ENCODE data around the gene ABCD3. TPM values are rescaled to one million over a fixed set of nuclear protein-coding genes. Genes with fewer than 3 reads are reported as not detected.
A peak's percentile ranks its signal among the peaks of the same experiment; 100 is the strongest.

Gene ABCD3
- total RNA-seq, 1 donor from 2014 or later, result 76.6 TPM

DNA sequence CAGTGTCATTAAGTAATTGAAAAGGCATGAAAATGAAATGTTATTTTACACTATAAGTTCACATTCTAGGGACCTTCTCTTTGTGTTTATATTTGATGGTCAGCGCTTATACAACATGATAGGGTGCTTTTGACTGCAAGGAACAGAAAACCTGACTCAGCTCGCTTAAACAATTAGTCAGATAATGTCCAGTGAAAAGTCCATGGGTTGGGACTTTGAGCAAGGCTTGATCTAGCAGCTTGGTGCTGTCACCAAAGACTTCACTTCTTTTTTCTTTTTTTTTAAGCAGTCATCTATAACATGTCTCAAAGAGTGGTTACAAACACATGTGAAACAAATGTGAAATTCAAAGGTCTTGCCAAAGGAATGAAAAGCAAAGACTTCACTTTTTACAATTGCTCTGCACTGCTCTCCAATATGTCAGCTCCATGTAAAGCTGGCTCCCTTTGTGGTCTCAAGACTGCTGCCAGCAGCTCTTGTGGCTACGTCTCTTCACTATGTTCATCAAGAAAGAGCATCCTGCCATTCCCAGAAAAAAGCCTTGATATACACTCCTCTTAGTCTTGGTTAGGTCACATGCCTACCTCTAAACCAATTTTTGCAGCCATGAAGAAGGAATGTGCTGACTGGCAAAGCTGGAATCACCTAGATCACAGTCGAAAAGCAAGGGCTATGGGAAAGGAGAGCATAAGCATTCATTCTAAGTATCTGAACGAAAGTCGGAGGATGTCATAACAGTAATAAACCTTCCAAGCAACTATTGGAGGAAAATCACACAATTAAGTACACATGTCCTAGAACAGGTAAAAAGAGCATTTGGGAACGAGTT, 108.2 kb downstream of the ABCD3 start:
- intact Hi-C loops (cut with micrococcal nuclease), result no loop called here
- peaks cover 22% of the 10 kb centered on the region for H3K36me3 ChIP-seq
- no peak for TF ChIP-seq CTCF (IDR thresholded peaks at IDR 0.05; ENCODE audit: borderline replicate concordance)
- DNase-seq, result no peak
- H3K27ac ChIP-seq (replicated peaks), result no peak overlapping the region
- H3K4me1 ChIP-seq, result peaks cover 16% of the 10 kb centered on the region
- no peaks in the 10 kb centered on the region for H3K27me3 ChIP-seq (ENCODE audit: low read depth)
- H3K4me3 ChIP-seq, result no peak overlapping the region
- H3K9me3 ChIP-seq (replicated peaks), result no peaks in the 10 kb centered on the region

- DNase-seq, result no peak
- no peak overlapping the region for H3K4me3 ChIP-seq
- no peak for TF ChIP-seq CTCF (IDR thresholded peaks at IDR 0.05; ENCODE audit: borderline replicate concordance)
- peaks cover 24% of the 10 kb centered on the region for H3K4me1 ChIP-seq
- no peaks in the 10 kb centered on the region for H3K27me3 ChIP-seq (ENCODE audit: low read depth)
- peaks cover 27% of the 10 kb centered on the region for H3K36me3 ChIP-seq
- intact Hi-C loops (cut with micrococcal nuclease), result no loop called here
- peak overlapping the region; percentile 51 for H3K27ac ChIP-seq (replicated peaks)
- H3K9me3 ChIP-seq (replicated peaks), result no peaks in the 10 kb centered on the region
These were observed 109.3 kb downstream of the ABCD3 start for GRCh38 chr1:94527447-94528031.

GRCh38 chr1:94528299-94528698, 110.1 kb downstream of the ABCD3 start:
- Histone ChIP-seq H3K27ac (replicated peaks) (peak overlapping the region; percentile 51), H3K27me3 (ENCODE audit: low read depth) (no peaks in the 10 kb centered on the region), H3K36me3 (peaks cover 32% of the 10 kb centered on the region)

DNA sequence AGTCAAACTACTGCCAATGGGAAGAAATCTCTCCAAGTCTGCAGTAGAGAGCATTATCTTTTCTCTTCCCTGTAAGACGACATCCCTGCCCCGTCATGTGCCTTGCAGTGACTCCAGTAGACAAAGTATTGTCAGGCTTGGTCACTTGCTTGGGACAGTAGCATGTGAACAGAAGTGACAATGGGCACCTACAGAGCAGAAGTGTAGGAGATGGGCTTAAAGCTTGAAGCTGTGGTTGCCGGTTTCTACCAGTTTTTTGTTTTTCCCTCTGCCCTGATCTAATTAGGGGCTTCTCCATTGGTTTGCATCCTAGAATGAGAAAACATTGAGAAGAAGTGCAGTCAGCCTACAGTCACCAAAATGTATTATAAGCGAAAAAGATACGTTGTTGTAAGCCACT, 110.6 kb downstream of the ABCD3 start:
- H3K4me3 ChIP-seq, result no peak overlapping the region
- intact Hi-C loops (cut with micrococcal nuclease), result no loop called here
- no peaks in the 10 kb centered on the region for H3K9me3 ChIP-seq (replicated peaks)
- peak overlapping the region; percentile 51 for H3K27ac ChIP-seq (replicated peaks)
- H3K4me1 ChIP-seq, result peaks cover 28% of the 10 kb centered on the region
- DNase-seq, result no peak
- peaks cover 34% of the 10 kb centered on the region for H3K36me3 ChIP-seq
- no peak for TF ChIP-seq CTCF (IDR thresholded peaks at IDR 0.05; ENCODE audit: borderline replicate concordance)
- no peaks in the 10 kb centered on the region for H3K27me3 ChIP-seq (ENCODE audit: low read depth)

More at GRCh38 chr1:94528299-94528698, 110.1 kb downstream of the ABCD3 start:
- intact Hi-C loops (cut with micrococcal nuclease), result no loop called here
- no peaks in the 10 kb centered on the region for H3K9me3 ChIP-seq (replicated peaks)
- TF ChIP-seq CTCF (IDR thresholded peaks at IDR 0.05; ENCODE audit: borderline replicate concordance), result no peak
- DNase-seq, result no peak
- H3K4me1 ChIP-seq, result peaks cover 28% of the 10 kb centered on the region
- H3K4me3 ChIP-seq, result no peak overlapping the region

GRCh38 chr1:94529416-94529815, 111.2 kb downstream of the ABCD3 start:
- Histone ChIP-seq H3K27me3 (ENCODE audit: low read depth) (no peaks in the 10 kb centered on the region), H3K9me3 (replicated peaks) (no peaks in the 10 kb centered on the region), H3K36me3 (peaks cover 40% of the 10 kb centered on the region), H3K4me1 (peaks cover 30% of the 10 kb centered on the region), H3K27ac (replicated peaks) (no peak overlapping the region), H3K4me3 (no peak overlapping the region)
- intact Hi-C loops (cut with micrococcal nuclease), result no loop called here
- DNase-seq, result no peak
- TF ChIP-seq CTCF (IDR thresholded peaks at IDR 0.05; ENCODE audit: borderline replicate concordance), result no peak

Measured in left ventricle myocardium inferior (tissue), 1 donor.